Neural cell (in vitro differentiated cells): ENCODE measurements around the gene ZNRF1. TPM values are rescaled to one million over a fixed set of nuclear protein-coding genes. Genes with fewer than 3 reads are reported as not detected.

Experiments used
- H2AFZ ChIP-seq: fragments of 200-600, 300-800 bp; sonication (generic), shearing (Covaris generic); 2 replicates; pipeline ENCODE4 v1.6.0; 2014; ENCODE audit warnings: low read depth, mild to moderate bottlenecking, antibody characterized with exemption, low read length, moderate library complexity
- H3F3A ChIP-seq: fragments of 200-600 bp; shearing (Covaris generic); 2 replicates; pipeline ENCODE4 v1.6.1; 2016; ENCODE audit warnings: mild to moderate bottlenecking, moderate library complexity, mixed read lengths, antibody characterized with exemption, low read length; ENCODE audit not compliant: insufficient read depth, poor library complexity, severe bottlenecking
- H3K27ac ChIP-seq: fragments of 200-600, 300-800 bp; sonication (generic), shearing (Covaris generic); 2 replicates; pipeline ENCODE4 v1.5.1; 2014; ENCODE audit warnings: mild to moderate bottlenecking, low read length, moderate library complexity
- H3K27me3 ChIP-seq: fragments of 300-800, 200-600 bp; sonication (generic), shearing (Covaris generic); 2 replicates; pipeline ENCODE4 v1.6.0; 2014; ENCODE audit warnings: mild to moderate bottlenecking, low read depth, low read length, moderate library complexity; ENCODE audit not compliant: insufficient read depth
- H3K36me3 ChIP-seq: fragments of 300-800, 200-600 bp; sonication (generic), shearing (Covaris generic); 2 replicates; pipeline ENCODE4 v1.5.1; 2014; ENCODE audit warnings: mild to moderate bottlenecking, antibody characterized with exemption, low read length, moderate library complexity; ENCODE audit not compliant: insufficient read depth
- H3K4me2 ChIP-seq: fragments of 300-800, 200-600 bp; sonication (generic), shearing (Covaris generic); 2 replicates; pipeline ENCODE4 v1.6.0; 2014; ENCODE audit warnings: mild to moderate bottlenecking, low read length
- H3K4me3 ChIP-seq: fragments of 300-800, 200-600 bp; sonication (generic), shearing (Covaris generic); 2 replicates; pipeline ENCODE4 v1.5.1; 2014; ENCODE audit warnings: mild to moderate bottlenecking, low read length, moderate library complexity
- H3K79me2 ChIP-seq: fragments of 200-600 bp; shearing (Covaris generic); replicated peaks from 2 replicates; pipeline ENCODE4 v1.6.0; 2014; ENCODE audit warnings: mild to moderate bottlenecking, low read length, moderate library complexity; ENCODE audit not compliant: insufficient read depth
- H3K9ac ChIP-seq: fragments of 300-800, 200-600 bp; sonication (generic), shearing (Covaris generic); 2 replicates; pipeline ENCODE4 v1.6.1; 2016; ENCODE audit warnings: mild to moderate bottlenecking, low read length, mixed read lengths
- H3K9me2 ChIP-seq: fragments of 200-600 bp; shearing (Covaris generic); 2 replicates; pipeline ENCODE4 v1.6.1; 2016; ENCODE audit warnings: mild to moderate bottlenecking, low read length, mixed read lengths; ENCODE audit not compliant: insufficient read depth
- H3K9me3 ChIP-seq: fragments of 200-600, 300-800 bp; sonication (generic), shearing (Covaris generic); 2 replicates; pipeline ENCODE4 v1.6.1; 2016; ENCODE audit warnings: mild to moderate bottlenecking, mixed run types, low read length, moderate library complexity, mixed read lengths
- H4K20me1 ChIP-seq: fragments of 200-600 bp; shearing (Covaris generic); 2 replicates; pipeline ENCODE4 v1.6.1; 2016; ENCODE audit warnings: mild to moderate bottlenecking, mixed run types; ENCODE audit not compliant: insufficient read depth
- EP300 ChIP-seq: fragments of 450-650 bp; conservative IDR thresholded peaks from 2 replicates; pipeline ENCODE4 v1.6.1; 2014; ENCODE audit warnings: antibody characterized with exemption, mild to moderate bottlenecking, moderate library complexity; ENCODE audit not compliant: poor library complexity, severe bottlenecking
- EZH2 ChIP-seq: fragments of 200-600, 300-800 bp; shearing (Covaris generic), sonication (generic); IDR thresholded peaks from 2 replicates; pipeline ENCODE4 v1.6.1; 2014; ENCODE audit warnings: antibody characterized with exemption, low read length, borderline replicate concordance, mild to moderate bottlenecking; ENCODE audit not compliant: insufficient read depth, poor library complexity, severe bottlenecking
- MXI1 ChIP-seq: fragments of 450-650 bp; conservative IDR thresholded peaks from 2 replicates; pipeline ENCODE4 v1.6.1; 2014; ENCODE audit warnings: antibody characterized with exemption, mild to moderate bottlenecking; ENCODE audit not compliant: poor library complexity, severe bottlenecking
- POLR2AphosphoS5 ChIP-seq: IDR thresholded peaks from 2 replicates; pipeline ENCODE4 v1.6.1; 2012
- RAD21 ChIP-seq: fragments of 450-650 bp; conservative IDR thresholded peaks from 2 replicates; pipeline ENCODE4 v1.6.1; 2014; ENCODE audit warnings: antibody characterized with exemption, mild to moderate bottlenecking, moderate library complexity
- SMC3 ChIP-seq: fragments of 450-650 bp; conservative IDR thresholded peaks from 2 replicates; pipeline ENCODE4 v1.6.1; 2014; ENCODE audit warnings: antibody characterized with exemption, mild to moderate bottlenecking, moderate library complexity; ENCODE audit not compliant: poor library complexity
- TAF1 ChIP-seq: IDR thresholded peaks from 2 replicates; pipeline ENCODE4 v1.6.1; 2012; ENCODE audit warnings: low read depth
- polyA plus RNA-seq: library from polyadenylated mRNA; depleted of rRNA; stranded (reverse); fragments of >200 nt; gene quantifications from 2 replicates; pipeline ENCODE4 v1.2.3, GENCODE V29; 2014
- TF ChIP-seq, protein P1 (sequence below): IDR thresholded peaks from 2 replicates; pipeline ENCODE4 v1.6.1; 2012; ENCODE audit warnings: borderline replicate concordance
- TF ChIP-seq, protein P2 (sequence below): fragments of 450-650 bp; IDR thresholded peaks from 2 replicates; pipeline ENCODE4 v1.5.1; 2014; ENCODE audit warnings: antibody characterized with exemption, mild to moderate bottlenecking, moderate library complexity; ENCODE audit not compliant: poor library complexity, severe bottlenecking

Gene ZNRF1
- polyA plus RNA-seq, 1 donor from 2014 or later = 31.6 TPM

- Histone ChIP-seq H4K20me1 (peaks cover 56% of the 10 kb centered on the region), H3K79me2 (peaks cover 64% of the 10 kb centered on the region), H3K9me3 (no peaks in the 10 kb centered on the region), H2AFZ (no peak overlapping the region), H3K4me3 (peak overlapping the region; percentile 98), H3K4me2 (peak overlapping the region; percentile 75), H3K9me2 (no peaks in the 10 kb centered on the region), H3K36me3 (peaks cover 7% of the 10 kb centered on the region), H3F3A (peaks cover 4% of the 10 kb centered on the region), H3K9ac (peak overlapping the region; percentile 92), H3K27ac (peak overlapping the region; percentile 88), H3K27me3 (no peaks in the 10 kb centered on the region)
- TF ChIP-seq POLR2AphosphoS5 = no peak
- no peak for TF ChIP-seq MXI1
- TF ChIP-seq, protein P1, sequence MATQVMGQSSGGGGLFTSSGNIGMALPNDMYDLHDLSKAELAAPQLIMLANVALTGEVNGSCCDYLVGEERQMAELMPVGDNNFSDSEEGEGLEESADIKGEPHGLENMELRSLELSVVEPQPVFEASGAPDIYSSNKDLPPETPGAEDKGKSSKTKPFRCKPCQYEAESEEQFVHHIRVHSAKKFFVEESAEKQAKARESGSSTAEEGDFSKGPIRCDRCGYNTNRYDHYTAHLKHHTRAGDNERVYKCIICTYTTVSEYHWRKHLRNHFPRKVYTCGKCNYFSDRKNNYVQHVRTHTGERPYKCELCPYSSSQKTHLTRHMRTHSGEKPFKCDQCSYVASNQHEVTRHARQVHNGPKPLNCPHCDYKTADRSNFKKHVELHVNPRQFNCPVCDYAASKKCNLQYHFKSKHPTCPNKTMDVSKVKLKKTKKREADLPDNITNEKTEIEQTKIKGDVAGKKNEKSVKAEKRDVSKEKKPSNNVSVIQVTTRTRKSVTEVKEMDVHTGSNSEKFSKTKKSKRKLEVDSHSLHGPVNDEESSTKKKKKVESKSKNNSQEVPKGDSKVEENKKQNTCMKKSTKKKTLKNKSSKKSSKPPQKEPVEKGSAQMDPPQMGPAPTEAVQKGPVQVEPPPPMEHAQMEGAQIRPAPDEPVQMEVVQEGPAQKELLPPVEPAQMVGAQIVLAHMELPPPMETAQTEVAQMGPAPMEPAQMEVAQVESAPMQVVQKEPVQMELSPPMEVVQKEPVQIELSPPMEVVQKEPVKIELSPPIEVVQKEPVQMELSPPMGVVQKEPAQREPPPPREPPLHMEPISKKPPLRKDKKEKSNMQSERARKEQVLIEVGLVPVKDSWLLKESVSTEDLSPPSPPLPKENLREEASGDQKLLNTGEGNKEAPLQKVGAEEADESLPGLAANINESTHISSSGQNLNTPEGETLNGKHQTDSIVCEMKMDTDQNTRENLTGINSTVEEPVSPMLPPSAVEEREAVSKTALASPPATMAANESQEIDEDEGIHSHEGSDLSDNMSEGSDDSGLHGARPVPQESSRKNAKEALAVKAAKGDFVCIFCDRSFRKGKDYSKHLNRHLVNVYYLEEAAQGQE = no peak
- no peak for TF ChIP-seq TAF1
- no peak for TF ChIP-seq EZH2
- TF ChIP-seq, protein P2, sequence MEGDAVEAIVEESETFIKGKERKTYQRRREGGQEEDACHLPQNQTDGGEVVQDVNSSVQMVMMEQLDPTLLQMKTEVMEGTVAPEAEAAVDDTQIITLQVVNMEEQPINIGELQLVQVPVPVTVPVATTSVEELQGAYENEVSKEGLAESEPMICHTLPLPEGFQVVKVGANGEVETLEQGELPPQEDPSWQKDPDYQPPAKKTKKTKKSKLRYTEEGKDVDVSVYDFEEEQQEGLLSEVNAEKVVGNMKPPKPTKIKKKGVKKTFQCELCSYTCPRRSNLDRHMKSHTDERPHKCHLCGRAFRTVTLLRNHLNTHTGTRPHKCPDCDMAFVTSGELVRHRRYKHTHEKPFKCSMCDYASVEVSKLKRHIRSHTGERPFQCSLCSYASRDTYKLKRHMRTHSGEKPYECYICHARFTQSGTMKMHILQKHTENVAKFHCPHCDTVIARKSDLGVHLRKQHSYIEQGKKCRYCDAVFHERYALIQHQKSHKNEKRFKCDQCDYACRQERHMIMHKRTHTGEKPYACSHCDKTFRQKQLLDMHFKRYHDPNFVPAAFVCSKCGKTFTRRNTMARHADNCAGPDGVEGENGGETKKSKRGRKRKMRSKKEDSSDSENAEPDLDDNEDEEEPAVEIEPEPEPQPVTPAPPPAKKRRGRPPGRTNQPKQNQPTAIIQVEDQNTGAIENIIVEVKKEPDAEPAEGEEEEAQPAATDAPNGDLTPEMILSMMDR = no peak
- TF ChIP-seq SMC3 = no peak
- TF ChIP-seq EP300 = no peak
- no peak for TF ChIP-seq RAD21
These were observed 1.8 kb downstream of the ZNRF1 start for GRCh38 chr16:75000481-75001081.

DNA sequence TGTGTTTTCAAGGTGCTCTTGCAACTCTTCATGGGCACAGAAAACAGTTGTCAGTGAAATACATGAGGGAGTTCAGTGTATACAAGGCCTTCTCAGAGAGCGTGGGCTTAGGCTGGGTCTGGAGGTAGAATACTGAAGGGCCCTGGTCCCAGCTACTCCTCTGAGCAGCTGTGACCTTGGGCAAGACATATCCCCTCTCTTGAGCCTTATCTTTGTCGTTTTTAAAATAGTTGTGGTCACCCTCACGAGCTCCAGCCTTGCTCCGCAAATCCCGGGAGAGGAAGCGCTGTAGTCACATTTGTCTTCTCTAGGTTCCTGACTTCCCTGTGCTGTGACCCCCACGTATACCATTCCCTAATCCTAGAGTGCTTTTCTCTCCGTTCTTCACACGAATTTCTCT, 3.6 kb downstream of the ZNRF1 start:
- peaks cover 83% of the 10 kb centered on the region for H3K79me2 ChIP-seq
- H3K4me3 ChIP-seq = peak overlapping the region; percentile 98
- no peak overlapping the region for H3K27ac ChIP-seq

More for the DNA sequence above, 3.6 kb downstream of the ZNRF1 start:
- H3K9ac ChIP-seq = no peak overlapping the region
- H3K9me3 ChIP-seq = no peaks in the 10 kb centered on the region
- TF ChIP-seq POLR2AphosphoS5 (no peak), RAD21 (no peak), EZH2 (no peak), MXI1 (no peak), SMC3 (no peak), TAF1 (no peak), EP300 (no peak)
- TF ChIP-seq, protein P1 = no peak
- TF ChIP-seq, protein P2 = no peak
- no peaks in the 10 kb centered on the region for H3K27me3 ChIP-seq
- H3K4me2 ChIP-seq = peak overlapping the region; percentile 75
- H3F3A ChIP-seq = peaks cover 4% of the 10 kb centered on the region
- H4K20me1 ChIP-seq = peaks cover 63% of the 10 kb centered on the region
- H2AFZ ChIP-seq = no peak overlapping the region
- peaks cover 11% of the 10 kb centered on the region for H3K36me3 ChIP-seq
- H3K9me2 ChIP-seq = no peaks in the 10 kb centered on the region
